ENCODE results near the gene RCC1. TPM values are rescaled to one million over a fixed set of nuclear protein-coding genes. Genes with fewer than 3 reads are reported as not detected.

The RCC1 gene
- total RNA-seq, 6 experiments from 2014 or later = 9.5 to 29.6 (median 18.0) TPM

DNA sequence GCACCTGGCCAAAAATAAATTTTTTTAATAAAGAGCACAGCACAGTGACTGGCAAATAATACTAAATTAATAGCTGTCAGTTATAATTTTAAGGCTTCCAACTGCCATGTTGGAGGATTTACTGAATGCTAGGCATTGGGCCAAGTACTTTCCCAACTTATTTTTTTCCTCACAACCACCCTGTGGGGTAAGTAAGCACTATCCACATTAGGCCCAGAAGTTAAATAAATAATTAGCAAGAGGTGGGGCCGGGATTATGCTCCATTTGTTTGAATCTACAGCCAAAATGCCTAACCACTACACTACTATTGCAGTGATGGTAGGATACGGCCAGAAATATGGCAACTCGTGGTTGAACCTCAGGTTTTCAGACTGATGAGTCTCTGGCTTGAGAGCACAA lies 42.5 kb downstream of the RCC1 start:
- H3K9me3 ChIP-seq = no peaks in the 10 kb centered on the region
- WGBS (ENCODE audit: insufficient coverage, low coverage, low lambda C conversion rate, missing lambda C conversion rate) = 88% methylated on average over 3 of the region's 3 CpGs
- H3K4me3 ChIP-seq = no peak overlapping the region
- DNase-seq = no peak
- H3K27me3 ChIP-seq = no peaks in the 10 kb centered on the region
- no peak overlapping the region for H3K27ac ChIP-seq
- no peaks in the 10 kb centered on the region for H3K36me3 ChIP-seq
- no peak for ATAC-seq
- TF ChIP-seq, protein P1, sequence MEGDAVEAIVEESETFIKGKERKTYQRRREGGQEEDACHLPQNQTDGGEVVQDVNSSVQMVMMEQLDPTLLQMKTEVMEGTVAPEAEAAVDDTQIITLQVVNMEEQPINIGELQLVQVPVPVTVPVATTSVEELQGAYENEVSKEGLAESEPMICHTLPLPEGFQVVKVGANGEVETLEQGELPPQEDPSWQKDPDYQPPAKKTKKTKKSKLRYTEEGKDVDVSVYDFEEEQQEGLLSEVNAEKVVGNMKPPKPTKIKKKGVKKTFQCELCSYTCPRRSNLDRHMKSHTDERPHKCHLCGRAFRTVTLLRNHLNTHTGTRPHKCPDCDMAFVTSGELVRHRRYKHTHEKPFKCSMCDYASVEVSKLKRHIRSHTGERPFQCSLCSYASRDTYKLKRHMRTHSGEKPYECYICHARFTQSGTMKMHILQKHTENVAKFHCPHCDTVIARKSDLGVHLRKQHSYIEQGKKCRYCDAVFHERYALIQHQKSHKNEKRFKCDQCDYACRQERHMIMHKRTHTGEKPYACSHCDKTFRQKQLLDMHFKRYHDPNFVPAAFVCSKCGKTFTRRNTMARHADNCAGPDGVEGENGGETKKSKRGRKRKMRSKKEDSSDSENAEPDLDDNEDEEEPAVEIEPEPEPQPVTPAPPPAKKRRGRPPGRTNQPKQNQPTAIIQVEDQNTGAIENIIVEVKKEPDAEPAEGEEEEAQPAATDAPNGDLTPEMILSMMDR (IDR thresholded peaks at IDR 0.05) = no peak
- no peak for TF ChIP-seq POLR2A (IDR thresholded peaks at IDR 0.05)
- intact Hi-C loops (cut with DNase I) = no loop called here
- H3K4me1 ChIP-seq = no peaks in the 10 kb centered on the region

DNA sequence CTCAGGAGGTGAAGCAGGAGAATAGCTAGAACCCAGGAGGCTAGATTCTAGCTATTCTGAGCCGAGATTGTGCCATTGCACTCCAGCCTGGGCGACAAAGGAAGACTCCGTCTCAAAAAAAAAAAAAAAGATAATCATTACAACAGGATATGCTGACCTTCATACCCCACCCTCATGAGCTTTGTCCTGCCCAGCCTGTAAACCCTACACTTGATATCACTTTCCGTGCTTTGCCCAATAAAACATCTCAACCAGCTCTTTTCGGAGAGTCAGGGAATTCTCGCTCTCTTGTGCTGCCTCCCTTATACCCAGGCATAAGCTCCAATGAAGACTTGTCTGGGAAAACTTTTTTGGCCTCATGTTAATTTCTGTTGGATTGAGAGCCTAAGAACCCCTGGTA lies 45.5 kb downstream of the RCC1 start:
- WGBS (ENCODE audit: insufficient coverage, low coverage, low lambda C conversion rate, missing lambda C conversion rate) = 86% methylated on average over 6 of the region's 6 CpGs
- no peak for ATAC-seq
- DNase-seq = no peak

DNA sequence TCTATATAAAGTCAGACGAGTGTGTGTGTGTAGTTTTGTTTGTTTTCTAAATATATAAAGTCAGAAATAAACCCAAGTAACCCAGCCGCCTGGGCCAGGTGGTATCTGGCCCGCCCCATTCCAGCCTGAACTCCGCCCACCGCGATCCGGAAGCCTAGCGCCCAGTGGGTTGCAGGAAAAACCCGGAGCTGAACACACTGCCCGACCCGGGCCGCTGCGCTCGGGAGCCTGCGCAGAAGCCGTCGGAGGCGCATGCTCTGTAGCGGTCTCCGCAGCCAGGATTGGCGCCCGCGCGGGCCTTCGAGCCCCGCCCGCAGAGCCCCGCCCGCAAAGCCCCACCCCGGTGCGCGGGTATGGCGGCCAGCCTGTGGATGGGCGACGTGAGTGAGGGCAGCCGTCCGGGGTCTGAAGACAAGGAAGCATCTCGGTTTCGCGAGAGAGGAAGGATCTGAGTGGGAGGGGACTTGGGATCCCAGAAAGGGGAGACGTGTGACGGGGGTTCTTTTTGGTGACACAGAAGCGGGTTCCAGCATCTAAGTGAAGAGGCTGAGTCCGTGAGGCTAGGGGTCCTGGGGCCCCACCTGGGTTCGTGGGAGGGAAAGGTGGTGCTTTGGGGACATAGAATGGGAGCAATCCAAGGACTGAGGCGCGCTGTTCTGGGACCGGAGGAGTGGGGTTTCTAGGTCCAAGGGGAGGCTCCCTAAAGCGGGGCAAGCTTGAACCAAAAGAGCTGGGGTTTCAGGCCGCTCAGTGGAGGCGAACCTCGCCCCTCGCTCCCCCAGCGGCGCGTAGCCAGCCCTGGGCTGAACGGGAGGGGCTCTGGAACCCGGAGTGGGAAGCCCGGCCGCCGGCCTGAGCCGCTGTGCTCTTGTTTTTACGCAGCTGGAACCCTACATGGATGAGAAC lies 47.2 kb downstream of the RCC1 start, which contains the start of gene TRNAU1AP:
Gene TRNAU1AP (plus strand): TSS at position 328 of the 906 bp plus-strand sequence. CDS start 26 bp downstream, at position 354.
- Histone ChIP-seq H3K27me3 (no peaks in the 10 kb centered on the region), H3K27ac (peak within 1 kb of the TSS; percentile 65 to 81 (median 66)), H3K4me1 (no peaks in the 10 kb centered on the region), H3K4me3 (peak within 1 kb of the TSS; percentile 74 to 89 (median 77)), H3K9me3 (no peaks in the 10 kb centered on the region), H3K36me3 (peaks cover 0 to 12% (median 0%) of the 10 kb centered on the region in 4 donors)
- intact Hi-C loops (cut with DNase I) = no loop called here
- DNase-seq = peak; percentile 96 to 97 (median 97)
- 2% methylated on average over 20 of the region's 63 CpGs for WGBS (ENCODE audit: insufficient coverage, low coverage, low lambda C conversion rate, missing lambda C conversion rate)
- ATAC-seq = peak; percentile 98 to 99 (median 99)
- TF ChIP-seq, protein P1 (IDR thresholded peaks at IDR 0.05) = no peak
- TF ChIP-seq POLR2A (IDR thresholded peaks at IDR 0.05) = peak; percentile 47

More for the DNA sequence above, 45.5 kb downstream of the RCC1 start:
- H3K9me3 ChIP-seq = no peaks in the 10 kb centered on the region
- no peaks in the 10 kb centered on the region for H3K27me3 ChIP-seq
- TF ChIP-seq, protein P1 (IDR thresholded peaks at IDR 0.05) = no peak
- no peak for TF ChIP-seq POLR2A (IDR thresholded peaks at IDR 0.05)
- H3K4me1 ChIP-seq = no peaks in the 10 kb centered on the region
- no peak overlapping the region for H3K27ac ChIP-seq
- no peaks in the 10 kb centered on the region for H3K36me3 ChIP-seq
- intact Hi-C loops (cut with DNase I) = no loop called here
- no peak overlapping the region for H3K4me3 ChIP-seq

DNA sequence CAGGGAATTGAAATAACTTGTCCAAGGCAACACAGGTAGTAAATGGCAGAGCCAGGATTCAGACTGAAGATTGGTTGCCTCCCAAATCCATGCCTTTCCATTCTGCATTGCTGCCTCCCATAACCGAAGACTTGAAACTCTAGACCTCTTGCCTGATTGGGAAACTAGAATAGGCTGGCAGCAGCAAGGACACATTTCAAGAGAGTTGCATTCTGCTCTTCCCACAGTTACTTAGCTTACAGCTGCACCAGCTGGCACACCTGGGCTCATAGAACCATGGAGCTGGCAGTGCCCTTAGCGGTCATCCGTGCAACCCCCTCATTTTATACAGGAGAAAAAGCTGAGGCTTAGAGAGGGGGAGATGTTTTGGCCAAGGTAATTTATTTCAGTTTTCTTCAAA lies 55.0 kb downstream of the RCC1 start:
- Histone ChIP-seq H3K4me1 (no peaks in the 10 kb centered on the region), H3K27ac (no peak overlapping the region), H3K4me3 (no peak overlapping the region), H3K9me3 (no peaks in the 10 kb centered on the region), H3K27me3 (no peaks in the 10 kb centered on the region), H3K36me3 (peaks cover 0 to 81% (median 15%) of the 10 kb centered on the region in 4 donors)
- ATAC-seq (no peak), DNase-seq (no peak)
- intact Hi-C loops (cut with DNase I) = no loop called here
- 100% methylated on average over 1 of the region's 3 CpGs for WGBS (ENCODE audit: insufficient coverage, low coverage, low lambda C conversion rate, missing lambda C conversion rate)
- TF ChIP-seq, protein P1 (IDR thresholded peaks at IDR 0.05) = no peak
- TF ChIP-seq POLR2A (IDR thresholded peaks at IDR 0.05) = no peak

Measured in right lobe of liver (tissue), 6 donors.